ENCODE results near the gene TMEM170A.
"Not testable (repeated sequence)": the region's sequence is repeated elsewhere in the genome, so short reads cannot be mapped to it uniquely, and the experiment has no call there.

TMEM170A gene

DNA sequence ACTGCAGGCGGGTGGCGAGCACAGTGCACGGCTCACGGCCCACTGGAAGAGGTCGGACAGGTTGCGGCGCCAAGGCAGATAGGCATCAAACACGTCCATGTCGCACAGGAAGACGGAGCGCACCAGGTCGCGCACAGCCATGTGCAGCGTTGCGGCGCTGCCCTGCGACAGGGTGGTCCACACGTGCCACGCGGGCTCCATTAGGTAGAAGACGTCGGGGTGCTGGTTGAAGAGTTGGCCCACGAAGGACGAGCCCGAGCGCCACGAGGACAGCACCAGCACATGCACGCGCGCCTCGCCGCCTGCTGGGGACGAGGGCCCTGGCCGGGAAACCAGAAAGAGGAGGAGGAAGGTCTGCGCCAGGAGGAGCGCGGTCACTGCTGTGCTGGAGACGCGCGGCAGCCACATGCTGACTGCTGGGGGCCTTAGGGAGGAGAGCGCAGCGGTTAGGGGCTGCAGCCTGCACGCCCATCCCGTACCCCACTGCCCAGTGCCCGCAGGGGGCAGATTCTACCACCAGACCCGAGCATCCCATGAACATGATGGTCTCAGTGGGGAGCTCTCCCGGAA, 15.0 kb upstream of the TMEM170A start:
- DNase-seq, result no peak

DNA sequence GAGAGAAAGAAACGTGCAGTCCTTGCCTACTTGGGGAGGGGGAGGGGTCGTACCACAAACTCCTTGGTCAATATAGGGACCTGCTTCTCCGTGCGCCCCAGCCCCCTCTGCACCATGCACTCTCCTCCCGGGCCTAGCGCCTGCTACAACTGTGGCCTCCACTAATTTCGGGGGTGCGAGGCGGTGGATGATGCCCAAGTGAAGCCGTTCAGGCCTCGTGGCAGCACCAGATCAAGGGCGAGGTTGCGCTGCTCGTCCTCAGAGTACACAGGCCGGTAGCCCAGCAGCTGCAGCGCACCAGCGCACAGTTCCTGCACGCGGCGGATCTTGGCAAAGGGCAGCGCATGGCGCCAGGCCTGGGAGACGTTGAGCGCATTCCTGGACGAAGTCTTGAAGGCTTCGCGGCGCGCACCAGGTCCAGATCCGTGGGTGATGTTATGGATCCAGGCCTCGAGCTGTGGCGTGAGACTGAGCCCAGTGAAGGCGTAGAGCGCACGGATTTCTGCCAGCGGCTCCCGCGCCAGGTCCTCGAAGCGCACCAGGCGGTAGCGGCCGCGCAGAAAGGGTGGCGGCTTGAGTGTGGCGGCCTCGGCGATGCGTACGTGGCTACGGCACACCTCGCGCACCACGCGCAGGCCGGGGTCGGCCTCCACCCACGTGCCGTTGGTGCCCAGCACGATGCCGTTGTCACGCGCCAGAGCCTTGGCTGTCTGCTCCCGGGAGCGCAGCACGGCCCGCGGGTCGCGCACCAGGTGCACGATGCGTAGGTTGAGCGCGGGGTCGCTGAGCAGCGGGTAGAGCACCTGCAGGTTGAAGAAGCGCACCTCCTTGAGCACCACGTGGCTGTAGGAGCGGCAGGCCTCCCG, 14.2 kb upstream of the TMEM170A start:
- no peak for DNase-seq

DNA sequence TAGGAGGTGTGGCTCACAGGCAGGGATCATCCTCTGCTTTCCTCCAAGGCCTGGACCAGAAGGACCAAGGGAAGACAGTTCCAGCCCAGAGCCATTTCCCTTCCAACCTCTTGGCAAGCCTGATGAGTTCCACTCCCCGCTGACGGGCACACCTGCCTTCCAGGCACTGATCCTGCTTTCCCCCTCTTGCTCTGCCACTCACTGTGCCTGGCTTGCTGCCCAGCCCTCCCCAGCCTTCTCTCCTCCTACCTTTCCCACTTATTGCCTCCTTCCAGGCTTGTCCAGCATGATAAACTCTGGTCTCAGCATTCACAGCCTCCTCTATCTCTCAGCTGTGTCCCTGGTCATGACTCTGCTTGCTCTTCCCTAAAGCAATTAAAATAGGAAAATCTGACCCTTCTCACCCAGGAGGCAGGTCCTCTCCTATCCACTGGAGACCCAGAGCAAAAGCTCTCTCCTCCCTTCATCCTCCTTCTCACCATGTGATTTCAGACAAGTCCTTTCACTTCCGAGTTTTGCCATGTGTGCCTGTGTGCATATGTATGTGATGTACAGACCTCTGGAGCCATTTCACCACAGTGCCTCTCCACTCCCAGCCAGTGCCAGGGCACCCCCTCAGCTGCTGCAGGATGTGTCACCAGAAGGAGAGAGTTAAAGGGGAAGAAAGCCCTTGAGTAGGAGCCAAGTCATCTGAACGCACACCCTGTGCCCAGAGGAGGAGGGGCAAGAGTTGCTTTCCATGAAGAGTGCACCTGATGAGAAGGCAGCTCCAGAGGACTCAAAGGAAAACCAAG, 13.4 kb upstream of the TMEM170A start:
- no peak for DNase-seq

DNA sequence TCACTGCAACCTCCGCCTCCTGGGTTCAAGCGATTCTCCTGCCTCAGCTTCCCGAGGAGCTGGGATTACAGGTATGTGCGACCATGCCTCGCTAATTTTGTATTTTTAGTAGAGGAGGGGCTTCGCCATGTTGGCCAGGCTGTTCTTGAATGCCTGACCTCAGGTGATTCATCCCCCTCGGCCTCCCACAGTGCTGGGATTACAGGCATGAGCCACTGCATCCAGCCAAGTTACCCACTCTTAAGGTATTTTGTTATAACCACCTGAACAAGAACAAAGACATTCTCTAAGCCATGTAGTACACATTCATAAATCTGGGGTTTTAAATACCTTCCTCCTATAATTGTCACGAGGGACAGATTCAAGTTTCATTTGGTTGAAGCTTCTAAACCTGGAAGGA, 12.3 kb upstream of the TMEM170A start:
- DNase-seq, result no peak

DNA sequence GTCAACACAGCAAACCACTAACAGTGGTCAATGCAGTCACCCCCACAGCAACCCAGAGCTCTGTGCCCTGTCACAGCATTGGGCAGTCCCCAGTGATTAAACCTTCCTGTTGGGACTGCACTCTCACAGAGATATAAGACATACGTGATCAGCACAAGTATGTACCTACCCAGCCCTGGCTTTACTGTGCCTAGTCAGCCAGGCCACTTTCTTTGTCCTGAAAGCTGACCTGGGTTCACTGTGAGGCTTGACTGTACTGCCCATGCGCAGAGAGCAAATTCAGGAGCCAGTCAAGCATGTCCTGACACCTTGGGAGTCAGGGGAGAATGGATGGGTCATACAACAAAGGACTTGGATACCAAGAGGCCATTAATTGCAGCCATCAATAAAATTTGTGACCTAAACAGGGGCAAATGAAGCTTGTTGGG, 10.9 kb upstream of the TMEM170A start:
- DNase-seq, result no peak

DNA sequence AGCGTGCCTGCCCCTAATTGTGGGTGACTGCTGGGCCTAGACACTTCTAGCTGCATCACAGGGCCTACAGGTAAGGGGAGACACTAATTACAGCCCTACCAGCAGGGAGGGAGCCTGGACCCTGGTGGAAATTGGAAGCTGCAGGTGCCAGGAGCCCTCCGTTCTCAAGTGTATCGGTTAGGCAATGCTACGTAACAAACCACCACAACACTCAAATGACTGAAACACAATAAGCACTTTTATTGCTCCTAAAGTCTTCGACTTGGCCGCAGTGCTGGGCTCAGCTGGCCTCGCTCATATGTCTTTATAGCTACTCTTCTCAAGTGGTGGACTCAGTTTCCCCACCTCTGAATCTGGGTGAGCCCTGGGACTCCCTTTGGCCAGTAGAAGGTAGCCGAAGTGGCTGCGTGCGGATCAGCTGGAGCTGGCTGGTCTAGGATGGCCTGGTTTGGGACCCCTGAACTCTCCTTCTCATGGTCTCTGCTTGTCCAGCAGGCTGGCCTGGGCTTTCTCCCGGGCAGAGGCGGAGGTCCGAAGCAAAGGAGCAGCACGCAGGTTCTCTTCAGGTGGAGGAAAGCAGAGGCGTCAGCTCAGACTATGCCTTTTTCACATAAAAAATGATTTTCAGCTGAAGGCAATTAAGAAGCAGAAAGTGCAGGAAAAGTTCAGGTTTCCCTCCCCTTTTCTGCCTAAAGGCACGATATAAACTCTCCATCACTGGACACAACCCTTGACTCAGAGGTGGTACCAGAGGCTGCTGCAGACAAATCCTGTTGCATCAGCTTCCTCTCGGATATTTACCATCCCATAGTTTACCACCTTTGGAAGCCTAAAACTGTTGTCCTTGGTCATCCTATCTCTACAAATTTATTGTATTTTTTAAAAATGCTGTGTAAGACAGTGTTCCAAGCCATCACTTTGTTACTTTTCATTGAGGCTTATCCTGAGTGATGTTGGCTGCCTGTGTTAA, 8.7 kb upstream of the TMEM170A start:
- DNase-seq, result no peak

DNA sequence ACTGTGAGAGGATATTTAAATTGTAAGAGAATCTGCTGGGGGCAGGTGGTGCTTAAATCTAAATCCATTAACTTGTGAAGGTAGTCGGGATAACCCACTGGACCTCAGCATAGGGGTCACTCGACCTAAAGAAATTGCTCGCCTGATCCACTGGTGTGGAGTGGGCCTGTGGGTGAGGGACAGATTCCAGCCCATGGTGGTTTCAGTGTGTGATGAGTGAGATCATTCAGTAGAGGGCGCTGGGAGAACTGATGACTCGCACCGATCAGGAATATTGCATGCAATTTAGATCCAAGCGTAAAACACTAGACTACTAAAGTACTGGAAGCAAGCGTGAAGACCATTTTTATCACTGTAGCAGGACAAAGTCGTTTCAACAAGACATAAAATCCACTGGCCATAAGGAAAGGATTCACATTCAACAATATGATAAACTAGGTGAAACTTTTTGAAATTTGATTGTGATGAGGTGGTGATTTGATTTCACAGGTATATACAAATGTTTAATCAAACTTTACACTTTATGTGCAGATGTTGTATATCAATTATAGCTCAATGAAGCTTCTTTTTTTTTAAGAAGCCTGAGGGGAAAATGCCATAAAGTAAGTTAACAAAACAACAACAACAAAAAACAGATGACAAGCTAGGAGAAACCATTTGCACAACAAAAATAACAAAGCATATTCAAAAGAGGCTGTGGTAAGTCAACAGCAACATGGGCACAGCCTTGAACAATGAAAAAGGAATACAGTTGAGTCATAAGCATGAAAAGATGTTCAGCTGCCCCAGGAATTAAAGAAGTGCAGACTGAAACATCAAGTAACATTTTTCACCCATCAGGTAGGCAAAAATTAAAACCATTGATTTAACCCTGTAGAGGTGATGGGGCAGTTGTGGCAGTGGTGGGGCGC, 7.5 kb upstream of the TMEM170A start:
- DNase-seq, result peak in 1 of 2 donors; percentile 60

DNA sequence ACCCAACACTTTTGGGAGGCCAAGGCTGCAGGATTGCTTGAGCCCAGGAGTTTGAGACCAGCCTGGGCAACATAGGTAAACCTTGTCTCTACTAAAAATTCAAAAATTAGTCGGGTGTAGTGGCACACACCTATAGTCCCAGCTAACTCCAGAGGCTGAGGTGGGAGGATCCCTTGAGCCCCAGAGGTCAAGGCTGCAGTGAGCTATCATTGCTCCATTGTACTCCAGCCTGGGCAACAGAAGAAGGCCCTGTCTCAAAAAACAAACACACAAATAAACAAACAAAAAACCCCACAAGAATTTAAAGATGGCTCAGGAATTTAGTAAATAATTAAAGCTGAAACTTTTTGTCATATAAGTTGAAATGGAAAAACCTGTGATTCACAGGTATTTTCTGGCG, 2.3 kb upstream of the TMEM170A start:
- no peak for DNase-seq

DNA sequence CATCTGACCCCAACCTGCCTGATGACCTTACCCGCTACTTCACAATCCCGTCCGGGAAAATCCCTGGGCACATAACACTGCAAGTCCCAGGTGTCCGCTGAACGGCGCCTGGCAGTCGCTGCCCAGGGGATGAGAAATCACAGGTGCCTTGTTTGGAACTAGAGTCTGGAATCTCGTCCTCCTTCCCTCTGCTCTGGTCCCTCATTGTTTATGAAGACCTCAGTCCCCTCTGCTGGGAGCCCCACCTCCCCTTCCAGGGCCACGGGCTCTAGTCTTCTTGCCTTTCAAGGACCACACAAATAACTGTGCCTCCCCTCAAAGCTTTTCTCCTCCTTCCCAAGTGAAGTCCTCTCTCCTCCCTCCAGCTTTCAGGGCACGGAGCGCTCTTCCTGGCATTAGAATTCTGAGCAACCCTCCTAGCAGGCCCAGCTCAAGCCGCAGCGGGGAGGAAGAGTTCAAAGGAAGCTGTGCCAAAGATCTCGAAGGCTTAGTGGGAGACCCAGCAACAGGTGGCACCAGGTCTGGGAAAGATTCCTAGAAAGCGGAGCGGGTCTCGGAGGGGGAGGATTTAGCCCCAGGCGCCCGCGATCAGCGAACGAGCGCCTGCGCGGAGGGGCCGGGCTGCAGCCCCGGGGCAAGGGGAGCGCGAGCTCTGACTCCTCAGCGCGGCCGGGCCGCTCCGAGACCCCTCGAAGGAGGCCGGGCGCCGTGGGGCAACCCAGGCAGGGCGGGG, 934 bp downstream of the TMEM170A start:
- DNase-seq, result not testable (repeated sequence)

DNA sequence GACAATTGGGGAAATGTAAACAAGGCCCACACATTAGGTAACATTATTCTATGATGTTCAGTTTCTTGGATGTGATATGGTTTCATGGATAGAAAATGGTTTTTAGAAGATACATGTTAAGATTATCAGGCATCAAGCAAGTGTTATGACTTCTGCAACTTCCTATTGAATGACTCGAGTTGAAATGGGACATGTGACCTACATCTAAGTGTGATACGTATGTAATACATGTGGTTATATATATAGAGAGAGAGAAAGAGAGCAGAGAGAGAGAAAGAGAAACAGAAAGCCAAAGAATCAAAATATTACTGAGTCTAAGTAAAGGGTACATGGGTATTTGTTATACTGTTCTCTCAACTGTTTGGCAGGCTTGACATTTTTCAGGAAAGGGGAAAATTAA, 1.7 kb downstream of the TMEM170A start:
- DNase-seq, result peak in 1 of 2 donors; percentile 7

DNA sequence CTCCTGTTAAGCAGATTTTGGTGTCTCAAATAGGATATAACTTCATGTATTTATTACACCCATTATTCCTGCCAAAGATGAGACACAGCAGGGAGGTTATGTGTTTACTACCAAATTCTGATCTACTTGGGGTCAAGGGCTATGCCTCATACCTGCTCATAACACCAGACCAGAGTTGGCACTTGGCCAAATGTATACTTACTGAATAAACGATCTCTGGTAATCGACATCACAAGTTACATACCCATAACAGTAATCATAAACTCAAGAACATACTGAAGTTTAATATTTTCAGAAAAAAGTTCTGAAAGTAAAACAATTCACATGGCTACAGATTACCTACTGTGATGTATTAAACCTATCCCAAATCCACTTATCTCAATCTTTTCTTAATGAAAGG, 2.9 kb downstream of the TMEM170A start:
- DNase-seq, result no peak

GRCh38 chr16:75460446-75460845, 4.0 kb downstream of the TMEM170A start:
- no peak for DNase-seq

- DNase-seq, result no peak
Measured at GRCh38 chr16:75459691-75460090, 4.8 kb downstream of the TMEM170A start.

- DNase-seq, result no peak
Measured at GRCh38 chr16:75458439-75458838, 6.0 kb downstream of the TMEM170A start.

- no peak for DNase-seq
Measured at GRCh38 chr16:75458029-75458428, 6.5 kb downstream of the TMEM170A start.

- no peak for DNase-seq
Measured at GRCh38 chr16:75457485-75458021, 6.9 kb downstream of the TMEM170A start.

DNA sequence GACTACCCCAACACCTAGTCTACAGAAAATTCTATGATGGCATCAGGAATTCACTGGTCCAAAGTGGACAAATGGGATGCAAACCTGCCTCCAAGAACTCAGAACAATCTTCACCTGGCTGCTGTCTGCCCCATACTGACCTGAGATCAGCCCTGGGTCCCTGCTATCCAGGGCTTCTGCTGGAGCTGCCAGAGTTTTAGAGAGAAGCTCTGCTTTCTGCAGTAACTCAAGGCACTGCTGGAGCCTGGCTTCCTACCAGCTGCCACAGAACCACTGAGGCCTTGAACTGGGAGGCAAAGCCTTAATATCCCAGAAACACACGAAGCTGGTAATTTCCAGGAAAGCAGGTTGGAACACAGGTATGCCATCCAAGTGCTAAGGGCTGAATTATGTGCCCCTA, 7.5 kb downstream of the TMEM170A start:
- no peak for DNase-seq

DNA sequence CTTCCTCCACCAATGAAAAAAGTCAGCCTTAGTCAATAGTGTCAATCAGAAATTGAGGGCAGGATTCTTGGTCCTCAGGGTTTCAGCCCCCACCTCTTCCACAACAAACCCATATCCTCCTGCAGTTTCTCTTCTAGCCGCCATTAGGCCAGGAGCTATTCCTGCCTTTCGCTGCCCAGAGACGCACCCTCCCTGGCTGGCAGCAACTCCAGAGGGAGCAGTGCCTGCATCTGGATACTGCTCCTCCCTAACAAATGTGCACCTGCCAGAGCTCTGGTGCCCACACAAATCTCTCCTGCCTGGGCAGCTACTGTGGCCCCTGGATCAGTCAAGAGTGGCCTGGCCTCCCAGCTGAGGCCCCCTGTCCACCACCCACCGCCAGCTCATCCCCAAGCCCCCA, 8.0 kb downstream of the TMEM170A start:
- not testable (repeated sequence) for DNase-seq

DNA sequence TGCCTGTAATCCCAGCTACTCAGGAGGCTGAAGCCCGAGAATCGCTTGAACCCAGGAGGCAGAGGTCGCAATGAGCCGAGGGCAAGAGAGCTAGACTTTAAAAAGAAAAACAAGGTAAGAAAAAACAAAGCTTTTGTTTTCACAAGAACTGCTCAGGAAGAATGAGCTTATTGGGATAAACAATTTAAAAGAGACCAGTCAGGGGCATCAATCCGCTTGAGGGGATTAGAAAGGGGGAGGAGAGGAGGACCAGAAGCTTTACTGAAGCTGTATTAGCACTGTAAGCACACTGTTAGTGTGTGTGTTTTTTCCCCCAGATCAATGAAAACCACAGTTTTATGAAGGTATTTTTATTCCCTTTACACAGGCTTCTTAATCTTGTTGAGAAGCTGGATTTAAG, 8.8 kb downstream of the TMEM170A start:
- no peak for DNase-seq

DNA sequence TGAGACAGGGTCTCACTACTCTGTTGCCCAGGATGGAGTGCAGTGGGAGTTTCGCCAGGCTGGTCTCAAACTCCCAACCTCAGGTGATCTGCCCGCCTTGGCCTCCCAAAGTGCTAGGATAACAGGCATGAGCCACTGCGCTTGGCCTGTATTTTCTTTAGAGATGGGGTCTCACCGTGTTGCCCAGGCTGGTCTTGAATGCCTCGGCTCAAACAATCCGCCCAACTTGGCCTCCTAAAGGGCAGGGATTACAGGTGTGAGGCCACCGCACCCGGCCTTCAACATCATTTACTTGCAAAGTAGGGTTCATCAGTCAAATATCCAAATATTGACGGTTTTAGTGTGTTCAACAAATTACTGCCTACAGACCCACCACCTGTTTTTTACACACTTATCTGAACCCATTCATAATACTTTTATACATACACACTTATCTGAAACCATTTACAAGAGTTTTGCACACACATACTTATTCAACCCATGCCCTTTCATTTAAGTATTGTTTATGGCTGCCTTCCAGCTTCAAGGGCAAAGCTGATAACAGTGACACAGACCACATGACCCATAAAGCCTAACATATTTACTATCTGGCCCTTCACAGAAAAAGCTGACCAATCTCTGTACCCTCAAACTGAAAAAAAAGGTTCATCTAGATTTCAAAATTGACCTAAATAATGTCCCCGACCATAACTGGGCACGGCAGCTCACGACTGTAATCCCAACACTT, 11.9 kb downstream of the TMEM170A start:
- no peak for DNase-seq

Data from bone marrow (tissue), 2 donors.